Breast epithelium (tissue), 3 donors: ENCODE results near the gene KERA.

Experiments
- POLR2A ChIP-seq: fragments of 450-650 bp; IDR thresholded peaks from one replicate; pipeline ENCODE4 v1.6.1; 2016; ENCODE audit warnings: antibody characterized with exemption, mild to moderate bottlenecking, moderate library complexity
- POLR2AphosphoS5 ChIP-seq, 3 donors: sonication (generic); formaldehyde crosslinking; IDR thresholded peaks; one replicate each; pipeline ENCODE4 v1.6.1; 2017; ENCODE audit warnings: antibody characterized with exemption in 3 of 3
- TF ChIP-seq, protein P1 (sequence below), 3 donors: fragments of 450-650 bp; IDR thresholded peaks; one replicate each; pipeline ENCODE4 v1.5.1; 2016 to 2017; ENCODE audit warnings: antibody characterized with exemption in 3 of 3, mild to moderate bottlenecking in 3 of 3, moderate library complexity in 3 of 3

DNA sequence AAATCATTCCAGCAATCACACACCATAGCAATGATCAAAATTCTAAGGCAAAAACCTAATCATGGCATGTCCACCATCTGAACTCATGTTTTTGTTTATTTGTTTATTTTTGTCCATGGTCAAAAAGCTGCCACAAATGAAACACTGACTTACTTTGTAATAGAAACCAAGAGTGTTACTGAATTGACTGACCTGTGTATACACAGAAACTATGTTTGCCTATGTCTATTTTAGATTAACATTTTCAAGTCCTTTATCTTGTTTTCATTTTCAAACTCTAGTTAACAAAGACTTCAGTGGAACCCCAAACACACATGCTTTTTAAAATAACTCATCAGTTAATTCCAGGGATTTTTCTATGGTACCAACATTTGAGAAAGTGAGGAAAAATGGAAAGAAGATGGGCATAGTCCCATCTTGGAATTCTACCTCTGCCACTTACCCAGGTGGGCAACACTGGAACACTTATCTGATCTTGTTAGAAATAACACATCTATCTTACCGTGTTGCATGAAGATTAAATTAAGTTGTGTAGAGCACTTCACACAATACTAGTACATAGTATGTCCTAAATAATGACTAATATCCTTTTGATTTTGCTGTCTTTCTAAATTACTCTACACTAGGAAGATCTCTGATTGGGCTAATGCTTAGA is 47.1 kb upstream of the KERA start:
- TF ChIP-seq, protein P1, sequence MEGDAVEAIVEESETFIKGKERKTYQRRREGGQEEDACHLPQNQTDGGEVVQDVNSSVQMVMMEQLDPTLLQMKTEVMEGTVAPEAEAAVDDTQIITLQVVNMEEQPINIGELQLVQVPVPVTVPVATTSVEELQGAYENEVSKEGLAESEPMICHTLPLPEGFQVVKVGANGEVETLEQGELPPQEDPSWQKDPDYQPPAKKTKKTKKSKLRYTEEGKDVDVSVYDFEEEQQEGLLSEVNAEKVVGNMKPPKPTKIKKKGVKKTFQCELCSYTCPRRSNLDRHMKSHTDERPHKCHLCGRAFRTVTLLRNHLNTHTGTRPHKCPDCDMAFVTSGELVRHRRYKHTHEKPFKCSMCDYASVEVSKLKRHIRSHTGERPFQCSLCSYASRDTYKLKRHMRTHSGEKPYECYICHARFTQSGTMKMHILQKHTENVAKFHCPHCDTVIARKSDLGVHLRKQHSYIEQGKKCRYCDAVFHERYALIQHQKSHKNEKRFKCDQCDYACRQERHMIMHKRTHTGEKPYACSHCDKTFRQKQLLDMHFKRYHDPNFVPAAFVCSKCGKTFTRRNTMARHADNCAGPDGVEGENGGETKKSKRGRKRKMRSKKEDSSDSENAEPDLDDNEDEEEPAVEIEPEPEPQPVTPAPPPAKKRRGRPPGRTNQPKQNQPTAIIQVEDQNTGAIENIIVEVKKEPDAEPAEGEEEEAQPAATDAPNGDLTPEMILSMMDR (IDR thresholded peaks at IDR 0.05), result no peak
- TF ChIP-seq POLR2A (no peak), POLR2AphosphoS5 (IDR thresholded peaks at IDR 0.05) (no peak)
